ENCODE measurements around the gene TMEM178A. TPM values are rescaled to one million over a fixed set of nuclear protein-coding genes. Genes with fewer than 3 reads are reported as not detected.
"Not testable (repeated sequence)": the region's sequence is repeated elsewhere in the genome, so short reads cannot be mapped to it uniquely, and the experiment has no call there.

The TMEM178A gene
- 1 to 10 TPM in 1 of 3 donors, under 1 TPM in 2; 0.29 to 1.5 (median 0.62) TPM for polyA plus RNA-seq

DNA sequence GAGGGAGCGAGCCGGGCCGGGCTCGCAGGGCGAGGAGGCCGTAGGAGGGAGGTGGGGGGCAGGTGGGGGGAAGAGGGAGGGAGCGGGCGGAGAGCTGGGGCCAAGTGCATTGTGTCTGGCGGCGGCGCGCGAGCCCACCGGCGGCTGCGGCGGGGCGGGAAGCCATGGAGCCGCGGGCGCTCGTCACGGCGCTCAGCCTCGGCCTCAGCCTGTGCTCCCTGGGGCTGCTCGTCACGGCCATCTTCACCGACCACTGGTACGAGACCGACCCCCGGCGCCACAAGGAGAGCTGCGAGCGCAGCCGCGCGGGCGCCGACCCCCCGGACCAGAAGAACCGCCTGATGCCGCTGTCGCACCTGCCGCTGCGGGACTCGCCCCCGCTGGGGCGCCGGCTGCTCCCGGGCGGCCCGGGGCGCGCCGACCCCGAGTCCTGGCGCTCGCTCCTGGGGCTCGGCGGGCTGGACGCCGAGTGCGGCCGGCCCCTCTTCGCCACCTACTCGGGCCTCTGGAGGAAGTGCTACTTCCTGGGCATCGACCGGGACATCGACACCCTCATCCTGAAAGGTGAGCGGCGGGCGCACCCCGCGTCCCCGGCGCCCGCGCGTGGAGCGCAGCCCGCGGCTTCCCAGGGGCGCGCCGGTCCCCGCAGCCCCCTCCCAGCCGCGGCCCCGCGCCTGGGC lies at the start of gene TMEM178A:
TSS of gene TMEM178A (plus strand) at position 107 of the 680 bp plus-strand sequence. CDS start at position 165, 58 bp downstream.
- no peak within 1 kb of the TSS for H3K27ac ChIP-seq (ENCODE audit: low read depth, low read length)
- WGBS, 3 donors = 0 to 1% (median 0%) methylated on average over 60 to 90 of the region's 90 CpGs

DNA sequence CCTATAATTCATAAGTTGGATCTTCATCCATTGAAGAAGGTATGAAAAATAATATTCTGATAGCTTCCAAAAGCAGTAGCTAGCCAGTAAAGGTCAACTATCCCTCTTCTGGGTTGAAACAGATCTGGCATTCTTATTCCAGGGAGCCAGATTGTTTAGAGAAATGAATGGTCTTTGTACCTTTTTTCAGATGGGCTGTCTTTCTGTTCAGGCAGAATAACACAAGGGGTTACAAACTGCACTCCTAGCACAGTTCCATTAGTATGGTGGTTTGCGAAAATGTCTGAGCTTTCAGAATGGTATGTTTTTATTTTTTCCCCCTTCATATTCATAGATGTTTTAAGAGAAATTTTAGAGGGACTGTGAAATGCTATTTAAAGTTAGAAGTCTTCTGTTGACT lies 47.5 kb upstream of the TMEM178A start:
- WGBS, 3 donors = 96 to 100% (median 98%) methylated on average over 1 of the region's 1 CpG

DNA sequence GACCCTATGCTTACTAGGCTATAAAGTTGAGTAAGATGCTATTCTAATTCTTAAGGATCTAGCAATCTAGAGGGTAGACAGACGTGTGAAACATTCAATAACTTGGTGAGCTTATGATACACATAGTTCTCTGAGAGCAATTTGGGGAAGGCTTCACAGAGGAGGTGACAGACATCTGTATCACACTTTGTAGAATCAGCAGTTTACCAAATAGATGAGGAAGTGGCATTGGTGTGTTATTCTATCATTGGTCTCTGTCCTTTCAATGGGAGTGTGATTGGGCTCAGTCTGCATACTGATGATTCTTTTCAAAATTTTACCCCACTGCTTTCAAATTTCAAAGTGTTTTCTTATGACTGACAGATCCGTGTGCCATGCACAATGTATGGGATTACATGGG lies 47.0 kb upstream of the TMEM178A start:
- WGBS, 3 donors = 75 to 98% (median 77%) methylated on average over 2 of the region's 2 CpGs

More for the DNA sequence above, 47.5 kb upstream of the TMEM178A start:
- no peak overlapping the region for H3K27ac ChIP-seq (ENCODE audit: low read depth, low read length)

DNA sequence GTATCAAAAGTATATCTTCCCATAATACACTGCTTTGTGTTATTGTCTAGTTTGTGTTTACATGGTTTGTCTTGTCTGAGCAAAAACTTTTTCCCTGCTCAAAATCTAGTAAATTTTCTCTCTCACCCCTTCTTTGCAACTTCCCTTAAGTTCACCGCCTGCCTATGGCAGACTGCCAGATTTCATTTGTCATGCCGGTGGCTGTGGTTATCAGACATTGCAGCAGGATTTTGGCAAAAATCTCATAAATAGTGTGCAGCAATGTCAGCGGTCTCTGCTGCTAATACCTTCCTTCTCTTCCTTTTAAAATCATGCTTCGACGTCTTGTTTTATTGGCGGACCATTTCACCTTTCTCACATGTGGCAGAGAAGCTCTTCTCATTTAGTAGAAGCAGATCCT lies 45.6 kb upstream of the TMEM178A start:
- H3K27ac ChIP-seq (ENCODE audit: low read depth, low read length) = no peak overlapping the region
- 9 to 11% (median 10%) methylated on average over 6 of the region's 6 CpGs for WGBS, 3 donors

More for the DNA sequence above, 47.0 kb upstream of the TMEM178A start:
- no peak overlapping the region for H3K27ac ChIP-seq (ENCODE audit: low read depth, low read length)

DNA sequence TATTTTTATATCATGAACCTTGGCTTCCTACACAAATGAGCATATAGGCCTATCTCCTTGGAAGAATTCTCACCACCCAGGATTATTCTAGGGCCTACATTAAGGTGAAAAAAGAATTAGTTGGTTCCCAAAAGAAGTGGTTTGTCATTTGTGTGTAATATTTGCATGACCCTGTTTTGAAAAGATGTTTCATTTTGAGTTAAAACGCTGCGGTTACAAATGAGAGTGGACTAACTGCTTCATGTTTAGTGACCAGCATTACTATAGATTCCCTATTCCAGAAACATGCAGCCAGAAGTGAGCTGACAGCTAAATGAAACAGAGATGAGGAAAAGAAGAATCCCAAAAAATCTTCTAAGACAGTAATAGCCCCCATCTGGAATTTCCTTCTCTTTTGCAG lies 44.1 kb upstream of the TMEM178A start:
- WGBS, 3 donors = 95 to 99% (median 97%) methylated on average over 2 of the region's 2 CpGs
- H3K27ac ChIP-seq (ENCODE audit: low read depth, low read length) = no peak overlapping the region

DNA sequence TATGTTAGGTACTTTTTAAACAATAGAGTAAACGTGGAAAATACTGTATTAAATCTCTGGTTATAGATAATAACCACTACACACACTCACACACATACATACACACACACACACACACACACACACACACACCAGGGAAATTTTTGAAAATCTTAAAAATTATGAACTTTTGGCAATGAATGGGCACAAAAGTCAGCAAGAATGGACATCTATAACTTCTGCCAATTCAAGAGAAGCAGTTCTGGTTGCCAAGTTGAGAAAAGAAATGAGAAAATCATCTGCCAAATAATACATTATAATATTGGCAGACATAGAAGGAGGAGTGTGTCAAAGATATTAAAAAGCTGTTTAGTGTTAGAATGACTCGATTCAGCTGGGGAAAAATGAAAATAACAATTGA lies 42.9 kb upstream of the TMEM178A start:
- 44 to 70% (median 44%) methylated on average over 2 of the region's 2 CpGs for WGBS, 3 donors
- H3K27ac ChIP-seq (ENCODE audit: low read depth, low read length) = no peak overlapping the region

DNA sequence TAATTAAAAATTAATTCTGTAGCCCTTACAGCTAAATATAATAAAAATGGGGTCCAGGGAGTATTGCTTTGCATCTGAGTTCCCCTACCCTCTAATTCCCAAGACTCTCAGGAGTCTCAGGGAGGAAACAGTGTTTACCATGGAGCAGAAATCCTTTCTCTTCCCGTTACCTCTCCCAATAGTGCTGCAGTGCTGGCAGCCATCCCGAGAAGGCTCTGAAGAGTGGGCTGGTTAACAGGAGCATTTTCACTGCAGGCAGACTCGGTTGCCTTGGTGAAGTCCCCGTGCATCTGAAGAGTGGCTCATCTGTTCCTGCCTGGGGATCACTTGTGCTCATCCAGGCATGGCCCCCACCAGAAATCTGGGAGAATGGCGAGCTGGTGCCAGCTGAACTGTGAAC lies 41.8 kb upstream of the TMEM178A start:
- 54 to 79% (median 61%) methylated on average over 5 of the region's 5 CpGs for WGBS, 3 donors
- H3K27ac ChIP-seq (ENCODE audit: low read depth, low read length) = no peak overlapping the region

DNA sequence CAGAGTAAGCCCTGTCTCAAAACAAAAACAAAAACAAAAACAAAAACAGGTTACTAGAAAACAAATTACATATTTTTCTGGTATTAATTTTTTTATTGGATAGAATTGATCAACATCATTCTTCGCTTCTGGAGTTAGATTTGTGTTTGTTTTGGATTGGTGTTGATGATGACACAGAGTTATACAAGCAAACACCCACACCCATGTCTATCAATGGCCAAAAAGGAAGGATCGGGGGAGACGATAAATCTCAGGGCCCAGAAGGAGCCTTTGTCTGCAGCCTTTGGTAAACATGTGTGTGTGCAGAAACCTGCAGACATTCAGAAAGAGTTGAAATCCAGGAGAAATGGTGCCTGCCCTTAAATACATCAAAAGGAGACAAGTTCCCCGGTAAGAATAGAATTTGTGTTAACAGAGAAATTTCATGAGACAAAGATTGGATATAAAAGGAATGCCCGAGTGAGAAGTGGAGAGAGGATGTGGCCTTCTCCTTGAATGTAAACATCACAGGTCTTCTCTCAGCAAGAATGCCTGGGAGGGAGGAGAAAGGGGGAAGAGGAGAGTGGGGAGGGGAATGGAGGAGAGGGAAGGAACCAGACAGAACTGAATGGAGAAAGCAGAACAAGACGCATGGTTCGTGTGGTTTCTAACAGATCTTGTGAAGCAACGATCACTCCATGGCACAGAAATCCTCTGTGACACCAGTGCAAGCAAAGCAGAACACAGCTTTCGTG lies 40.4 kb upstream of the TMEM178A start:
- no peak overlapping the region for H3K27ac ChIP-seq (ENCODE audit: low read depth, low read length)
- WGBS, 3 donors = 65 to 83% (median 67%) methylated on average over 9 of the region's 9 CpGs

DNA sequence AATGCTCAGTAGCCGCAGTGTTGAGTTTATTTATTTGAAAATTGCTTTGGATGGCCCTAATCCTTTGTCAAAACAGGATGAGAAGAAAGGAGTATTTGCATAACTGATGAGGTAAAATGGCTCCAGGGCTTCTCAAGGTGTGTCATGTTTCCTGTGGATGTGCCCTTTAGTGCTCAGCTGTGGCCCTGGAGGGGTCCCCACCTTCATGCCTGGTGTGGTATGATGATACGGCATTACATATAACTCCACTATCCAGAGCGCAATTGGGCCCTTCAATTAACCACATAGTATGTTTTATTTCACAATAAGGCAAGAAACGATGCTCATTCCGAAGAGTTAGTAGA lies 39.8 kb upstream of the TMEM178A start:
- no peak overlapping the region for H3K27ac ChIP-seq (ENCODE audit: low read depth, low read length)
- WGBS, 3 donors = 57 to 82% (median 62%) methylated on average over 5 of the region's 5 CpGs

DNA sequence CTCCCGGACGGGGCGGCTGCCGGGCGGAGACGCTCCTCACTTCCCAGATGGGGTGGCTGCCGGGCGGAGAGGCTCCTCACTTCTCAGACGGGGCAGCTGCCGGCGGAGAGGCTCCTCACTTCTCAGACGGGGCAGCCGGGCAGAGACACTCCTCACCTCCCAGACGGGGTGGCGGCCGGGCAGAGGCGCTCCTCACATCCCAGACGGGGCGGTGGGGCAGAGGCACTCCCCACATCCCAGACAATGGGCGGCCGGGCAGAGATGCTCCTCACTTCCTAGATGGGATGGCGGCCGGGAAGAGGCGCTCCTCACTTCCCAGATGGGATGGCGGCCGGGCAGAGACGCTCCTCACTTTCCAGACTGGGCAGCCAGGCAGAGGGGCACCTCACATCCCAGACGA lies 37.4 kb upstream of the TMEM178A start:
- H3K27ac ChIP-seq (ENCODE audit: low read depth, low read length) = not testable (repeated sequence)
- WGBS, 3 donors = 94 to 97% (median 95%) methylated on average over 13 to 22 of the region's 28 CpGs

DNA sequence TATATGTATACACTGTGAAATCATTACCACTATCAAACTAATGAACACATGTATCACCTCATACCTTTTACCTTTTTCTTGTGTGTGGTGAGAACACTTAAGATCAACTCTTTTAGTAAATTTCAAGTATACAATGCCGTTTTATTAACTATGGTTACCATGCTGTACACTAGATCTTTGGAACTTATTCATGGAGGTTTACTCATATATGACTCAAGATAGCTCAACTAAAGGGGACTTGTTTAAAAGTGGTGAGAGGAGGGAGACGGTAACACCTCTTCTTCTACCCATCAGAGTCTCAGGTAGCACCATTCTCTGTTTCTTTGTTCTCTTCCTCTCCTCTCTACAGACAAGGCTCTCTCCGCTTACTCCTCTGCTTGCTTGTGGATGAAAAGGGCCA lies 36.1 kb upstream of the TMEM178A start:
- H3K27ac ChIP-seq (ENCODE audit: low read depth, low read length) = no peak overlapping the region
- WGBS, 3 donors = 90 to 93% (median 93%) methylated on average over 3 of the region's 3 CpGs

DNA sequence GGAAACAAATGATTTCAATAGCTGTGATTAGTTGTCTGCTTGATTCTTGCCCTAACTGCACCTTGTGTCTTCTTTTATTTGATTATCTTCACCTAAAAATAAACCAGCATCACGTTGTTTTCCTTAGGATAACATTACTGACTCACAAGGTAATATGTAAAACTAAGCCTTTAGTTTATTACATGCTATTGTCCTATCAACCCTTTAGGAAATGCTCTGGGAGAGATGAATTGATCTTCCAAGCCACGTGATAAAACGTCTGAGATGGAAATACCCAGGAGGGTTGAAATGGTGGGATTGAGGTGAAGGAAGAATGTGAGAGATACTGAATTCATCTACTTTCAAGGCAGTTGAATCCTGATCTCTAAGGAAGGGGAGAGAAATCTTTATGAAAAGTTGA lies 34.5 kb upstream of the TMEM178A start:
- 70 to 81% (median 76%) methylated on average over 3 of the region's 3 CpGs for WGBS, 3 donors
- H3K27ac ChIP-seq (ENCODE audit: low read depth, low read length) = no peak overlapping the region

DNA sequence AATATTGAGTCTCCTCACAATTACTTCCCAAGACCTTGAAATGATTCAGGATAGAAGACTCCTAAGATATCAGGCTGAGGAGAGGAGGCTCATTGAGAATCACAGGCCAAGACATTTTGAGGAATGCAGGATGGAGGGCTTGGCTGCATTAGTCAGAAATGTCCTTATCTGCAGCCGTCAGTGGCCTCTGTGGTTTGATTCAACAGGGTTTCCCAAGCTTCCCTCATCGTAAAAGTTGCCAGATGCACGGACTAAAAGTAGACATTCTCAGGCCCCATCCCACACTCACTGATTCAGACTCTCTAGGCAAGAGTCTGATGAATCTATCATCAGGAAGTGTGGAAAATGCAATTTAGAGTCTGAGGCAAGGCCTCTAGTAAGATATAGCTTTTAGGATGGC lies 34.0 kb upstream of the TMEM178A start:
- WGBS, 3 donors = 17 to 63% (median 40%) methylated on average over 3 of the region's 3 CpGs
- no peak overlapping the region for H3K27ac ChIP-seq (ENCODE audit: low read depth, low read length)

DNA sequence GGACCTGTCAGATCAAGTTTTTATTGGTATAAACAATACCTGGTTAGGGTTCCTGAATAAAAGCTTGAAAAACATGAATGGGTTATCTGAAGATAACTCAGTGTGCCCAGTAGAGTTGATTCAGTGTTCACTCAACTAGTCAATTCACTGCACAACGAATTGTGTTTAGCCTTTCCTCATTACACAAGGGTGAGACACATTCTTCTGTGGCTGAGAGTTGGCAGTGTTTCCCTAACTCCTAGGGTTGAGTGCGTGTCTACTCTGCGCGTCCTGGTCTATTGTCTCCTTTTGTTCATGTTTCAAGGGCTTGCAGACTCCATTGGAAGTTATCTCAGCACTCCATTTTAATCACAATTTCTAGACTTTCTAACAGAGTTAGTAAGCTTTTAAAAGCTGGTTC lies 32.8 kb upstream of the TMEM178A start:
- H3K27ac ChIP-seq (ENCODE audit: low read depth, low read length) = no peak overlapping the region
- 89 to 95% (median 91%) methylated on average over 4 of the region's 4 CpGs for WGBS, 3 donors

DNA sequence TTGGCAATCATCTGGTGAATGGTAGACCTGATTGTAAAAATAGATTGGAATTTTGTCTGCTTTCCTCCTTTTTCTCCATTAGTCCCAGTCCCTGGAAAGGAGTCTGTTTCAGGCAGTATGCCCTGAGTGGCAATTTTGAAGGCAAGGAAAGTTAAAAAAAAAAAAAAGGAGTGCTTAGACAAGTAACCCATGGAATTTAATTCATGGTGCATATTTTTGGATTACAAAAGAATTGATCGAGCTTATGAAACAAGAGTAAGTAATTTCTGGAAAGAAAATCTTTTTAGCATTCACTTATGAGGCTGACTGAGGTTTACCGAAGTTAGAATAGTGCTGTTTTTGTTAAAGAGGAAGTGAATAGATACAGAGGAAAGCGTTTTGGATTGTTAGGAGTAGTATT lies 29.4 kb upstream of the TMEM178A start:
- WGBS, 3 donors = 74 to 83% (median 81%) methylated on average over 3 of the region's 3 CpGs
- no peak overlapping the region for H3K27ac ChIP-seq (ENCODE audit: low read depth, low read length)

DNA sequence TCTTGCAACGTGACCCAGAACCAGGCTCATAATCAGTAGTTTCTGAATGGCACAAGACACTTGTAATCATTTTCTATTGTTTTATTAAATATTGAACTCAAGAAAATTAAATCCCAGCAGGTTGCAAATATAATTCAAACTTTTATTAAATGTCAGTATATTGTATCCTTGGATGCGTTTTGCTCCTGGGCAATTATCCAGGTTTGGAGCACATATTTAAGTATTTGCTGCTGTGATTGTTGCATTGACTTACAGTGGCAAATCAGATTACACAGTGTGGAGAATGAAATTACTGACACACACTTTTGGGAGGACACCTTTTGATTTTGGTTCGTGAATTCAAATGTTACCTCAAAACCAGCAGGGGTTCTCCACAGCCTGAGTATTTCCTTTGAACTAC lies 27.1 kb upstream of the TMEM178A start:
- 77 to 82% (median 79%) methylated on average over 3 of the region's 3 CpGs for WGBS, 3 donors
- H3K27ac ChIP-seq (ENCODE audit: low read depth, low read length) = no peak overlapping the region

DNA sequence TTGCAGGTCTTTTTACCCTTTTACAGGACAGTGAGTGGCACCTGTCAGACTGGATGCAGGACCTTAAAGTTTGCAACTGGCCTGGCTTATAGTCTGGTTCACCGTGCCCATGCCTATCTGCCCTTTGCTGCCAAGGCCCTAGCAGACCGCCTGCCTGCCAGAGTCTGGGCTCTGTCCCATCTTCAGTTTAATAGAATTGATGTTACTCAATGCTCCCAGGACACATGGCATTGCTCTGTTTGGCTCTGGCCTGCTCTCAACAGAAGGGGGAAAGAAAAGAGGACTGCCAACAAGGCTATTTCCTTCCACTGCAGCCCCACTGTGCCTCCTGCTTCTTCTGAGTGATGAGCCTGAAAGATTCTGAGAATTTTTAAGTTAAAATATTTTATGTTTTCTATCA lies 25.6 kb upstream of the TMEM178A start:
- no peak overlapping the region for H3K27ac ChIP-seq (ENCODE audit: low read depth, low read length)
- 81 to 95% (median 91%) methylated on average over 2 of the region's 2 CpGs for WGBS, 3 donors

DNA sequence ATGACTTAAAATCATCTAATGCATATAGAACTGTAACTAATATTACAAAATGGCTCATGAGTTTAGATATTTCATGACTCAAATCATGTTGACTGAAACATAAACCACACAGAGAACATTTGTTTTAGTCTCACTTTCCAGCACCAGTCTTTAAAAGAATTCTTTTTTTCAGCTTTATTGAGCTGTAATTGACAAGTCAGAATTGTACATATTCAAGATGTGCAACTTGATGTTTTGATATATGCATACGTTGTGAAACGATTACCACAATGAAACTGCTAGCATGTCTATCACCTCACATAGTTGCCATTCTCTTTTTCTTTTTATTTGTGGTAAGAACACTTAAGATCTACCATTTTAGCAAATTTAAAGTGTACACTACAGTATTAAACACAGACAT lies 25.0 kb upstream of the TMEM178A start:
- WGBS, 3 donors = 88 to 94% (median 93%) methylated on average over 2 of the region's 2 CpGs
- H3K27ac ChIP-seq (ENCODE audit: low read depth, low read length) = no peak overlapping the region

DNA sequence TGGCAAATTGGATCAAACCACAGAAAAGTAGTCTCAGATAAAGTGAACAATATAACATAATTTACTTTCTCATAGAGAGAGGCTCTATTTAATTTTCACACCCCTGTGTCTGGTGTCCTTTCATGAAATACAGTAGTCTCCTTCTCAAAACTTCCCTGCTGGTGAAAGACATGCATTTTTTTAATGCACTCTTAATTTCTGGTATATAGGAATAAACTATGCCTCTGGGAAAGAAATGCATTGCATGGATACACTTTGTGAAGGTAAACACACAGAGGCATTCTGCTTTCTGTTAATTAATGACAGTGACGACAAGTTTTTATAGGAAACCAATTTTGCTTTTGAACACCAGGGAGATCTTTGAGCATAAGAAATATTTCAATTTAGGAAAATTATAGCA lies 24.1 kb upstream of the TMEM178A start:
- H3K27ac ChIP-seq (ENCODE audit: low read depth, low read length) = no peak overlapping the region
- WGBS, 3 donors = 72 to 95% (median 88%) methylated on average over 1 of the region's 1 CpG
